ENCODE measurements around the gene MAN2A2. TPM values are rescaled to one million over a fixed set of nuclear protein-coding genes. Genes with fewer than 3 reads are reported as not detected.
A peak's percentile ranks its signal among the peaks of the same experiment; 100 is the strongest.

Gene MAN2A2
- total and polyA plus RNA-seq, 9 of the 15 experiments (the other 6 are each of a cell fraction or from before 2014, with no cell fraction given) = 7.3 to 151 (median 43.4) TPM

DNA sequence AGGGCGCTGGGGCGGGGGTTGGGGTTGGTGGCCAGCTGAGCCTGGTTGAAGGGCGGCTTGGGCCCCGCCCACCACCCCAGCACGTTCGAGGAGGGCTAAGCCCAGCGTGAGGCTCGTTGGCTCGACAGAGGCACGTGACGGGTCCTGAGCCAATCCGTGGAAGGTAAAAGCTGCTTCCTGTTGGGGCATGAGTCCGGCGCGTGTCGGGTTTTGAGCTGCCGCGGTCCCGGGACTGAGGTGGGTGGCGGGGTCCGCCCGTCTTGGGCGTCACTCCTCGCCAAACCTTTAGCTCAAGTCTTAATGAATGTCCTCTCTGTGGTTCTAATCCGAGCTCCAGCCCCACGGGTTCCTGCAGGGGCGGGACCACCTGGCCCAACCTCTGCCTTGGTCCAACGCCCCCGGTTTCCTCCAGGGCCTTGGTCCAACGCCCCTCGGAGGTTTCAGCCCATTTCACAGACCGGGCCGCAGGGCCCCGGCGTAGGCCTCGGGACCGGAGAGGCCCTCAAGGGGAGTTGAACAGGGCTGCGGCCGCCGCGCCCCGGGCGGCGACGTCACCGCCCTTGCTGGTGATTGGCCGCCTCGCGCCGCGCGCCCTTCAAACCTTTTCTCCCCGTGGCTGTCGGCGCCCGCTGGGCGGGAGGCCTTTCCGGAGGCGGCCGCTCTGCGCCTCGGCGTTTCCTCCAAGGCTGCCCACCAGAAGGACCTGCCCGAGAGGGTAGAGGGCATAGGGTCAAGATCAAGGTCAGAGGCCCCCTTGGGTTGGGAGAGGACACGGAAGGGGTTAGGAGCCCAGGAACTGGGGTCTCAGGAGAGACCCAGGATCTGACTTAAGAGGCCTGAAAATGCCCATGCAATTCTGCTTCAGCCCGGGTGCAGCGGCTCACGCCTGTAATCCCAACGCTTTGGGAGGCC, 51.9 kb downstream of the MAN2A2 start, which contains the start of gene RCCD1 (continued):
- TF ChIP-seq FOXA1 (IDR thresholded peaks at IDR 0.05; ENCODE audit: borderline replicate concordance) = no peak
- peak; percentile 95 for TF ChIP-seq CBX1 (IDR thresholded peaks at IDR 0.05; ENCODE audit: low read depth)
- TF ChIP-seq PHF8 (IDR thresholded peaks at IDR 0.05; ENCODE audit: borderline replicate concordance, low read length) = peak; percentile 91; the same call in 1 of the 2 replicates
- TF ChIP-seq MECOM (CRISPR knock-in tag; IDR thresholded peaks at IDR 0.05) = 0 out of 2 replicates have a peak, but pooled peaks have one; percentile 35
- peak; percentile 83 for TF ChIP-seq ZNF717 (CRISPR knock-in tag; IDR thresholded peaks at IDR 0.05)
- TF ChIP-seq KDM1A (IDR thresholded peaks at IDR 0.05) = peak; percentile 37 to 80; a peak in 3 of 4 replicates
- peak; percentile 95 for TF ChIP-seq L3MBTL2 (IDR thresholded peaks at IDR 0.05)
- TF ChIP-seq, protein P1, sequence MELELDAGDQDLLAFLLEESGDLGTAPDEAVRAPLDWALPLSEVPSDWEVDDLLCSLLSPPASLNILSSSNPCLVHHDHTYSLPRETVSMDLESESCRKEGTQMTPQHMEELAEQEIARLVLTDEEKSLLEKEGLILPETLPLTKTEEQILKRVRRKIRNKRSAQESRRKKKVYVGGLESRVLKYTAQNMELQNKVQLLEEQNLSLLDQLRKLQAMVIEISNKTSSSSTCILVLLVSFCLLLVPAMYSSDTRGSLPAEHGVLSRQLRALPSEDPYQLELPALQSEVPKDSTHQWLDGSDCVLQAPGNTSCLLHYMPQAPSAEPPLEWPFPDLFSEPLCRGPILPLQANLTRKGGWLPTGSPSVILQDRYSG (tag; conservative IDR thresholded peaks at IDR 0.05; ENCODE audit: low read depth) = 0 out of 2 replicates have a peak, but pooled peaks have one; percentile 17
- TF ChIP-seq KLF6 (CRISPR knock-in tag; IDR thresholded peaks at IDR 0.05; ENCODE audit: borderline replicate concordance) = peak; percentile 85
- peak; percentile 71 for TF ChIP-seq ETV1 (tag; conservative IDR thresholded peaks at IDR 0.05; ENCODE audit: low read depth)
- TF ChIP-seq ZNF408 (CRISPR knock-in tag; IDR thresholded peaks at IDR 0.05; ENCODE audit: low read depth) = no peak
- TF ChIP-seq MBD2 (IDR thresholded peaks at IDR 0.05; ENCODE audit: borderline replicate concordance, low read depth) = peak; percentile 73
- TF ChIP-seq ZNF644 (tag; IDR thresholded peaks at IDR 0.05; ENCODE audit: low read depth) = 0 out of 2 replicates have a peak, but pooled peaks have one; percentile 66
- no peak for TF ChIP-seq ZC3H11A (IDR thresholded peaks at IDR 0.05; ENCODE audit: low read depth, low read length)
- TF ChIP-seq CBFB (CRISPR knock-in tag; IDR thresholded peaks at IDR 0.05) = peak; percentile 90
- TF ChIP-seq, protein P2, sequence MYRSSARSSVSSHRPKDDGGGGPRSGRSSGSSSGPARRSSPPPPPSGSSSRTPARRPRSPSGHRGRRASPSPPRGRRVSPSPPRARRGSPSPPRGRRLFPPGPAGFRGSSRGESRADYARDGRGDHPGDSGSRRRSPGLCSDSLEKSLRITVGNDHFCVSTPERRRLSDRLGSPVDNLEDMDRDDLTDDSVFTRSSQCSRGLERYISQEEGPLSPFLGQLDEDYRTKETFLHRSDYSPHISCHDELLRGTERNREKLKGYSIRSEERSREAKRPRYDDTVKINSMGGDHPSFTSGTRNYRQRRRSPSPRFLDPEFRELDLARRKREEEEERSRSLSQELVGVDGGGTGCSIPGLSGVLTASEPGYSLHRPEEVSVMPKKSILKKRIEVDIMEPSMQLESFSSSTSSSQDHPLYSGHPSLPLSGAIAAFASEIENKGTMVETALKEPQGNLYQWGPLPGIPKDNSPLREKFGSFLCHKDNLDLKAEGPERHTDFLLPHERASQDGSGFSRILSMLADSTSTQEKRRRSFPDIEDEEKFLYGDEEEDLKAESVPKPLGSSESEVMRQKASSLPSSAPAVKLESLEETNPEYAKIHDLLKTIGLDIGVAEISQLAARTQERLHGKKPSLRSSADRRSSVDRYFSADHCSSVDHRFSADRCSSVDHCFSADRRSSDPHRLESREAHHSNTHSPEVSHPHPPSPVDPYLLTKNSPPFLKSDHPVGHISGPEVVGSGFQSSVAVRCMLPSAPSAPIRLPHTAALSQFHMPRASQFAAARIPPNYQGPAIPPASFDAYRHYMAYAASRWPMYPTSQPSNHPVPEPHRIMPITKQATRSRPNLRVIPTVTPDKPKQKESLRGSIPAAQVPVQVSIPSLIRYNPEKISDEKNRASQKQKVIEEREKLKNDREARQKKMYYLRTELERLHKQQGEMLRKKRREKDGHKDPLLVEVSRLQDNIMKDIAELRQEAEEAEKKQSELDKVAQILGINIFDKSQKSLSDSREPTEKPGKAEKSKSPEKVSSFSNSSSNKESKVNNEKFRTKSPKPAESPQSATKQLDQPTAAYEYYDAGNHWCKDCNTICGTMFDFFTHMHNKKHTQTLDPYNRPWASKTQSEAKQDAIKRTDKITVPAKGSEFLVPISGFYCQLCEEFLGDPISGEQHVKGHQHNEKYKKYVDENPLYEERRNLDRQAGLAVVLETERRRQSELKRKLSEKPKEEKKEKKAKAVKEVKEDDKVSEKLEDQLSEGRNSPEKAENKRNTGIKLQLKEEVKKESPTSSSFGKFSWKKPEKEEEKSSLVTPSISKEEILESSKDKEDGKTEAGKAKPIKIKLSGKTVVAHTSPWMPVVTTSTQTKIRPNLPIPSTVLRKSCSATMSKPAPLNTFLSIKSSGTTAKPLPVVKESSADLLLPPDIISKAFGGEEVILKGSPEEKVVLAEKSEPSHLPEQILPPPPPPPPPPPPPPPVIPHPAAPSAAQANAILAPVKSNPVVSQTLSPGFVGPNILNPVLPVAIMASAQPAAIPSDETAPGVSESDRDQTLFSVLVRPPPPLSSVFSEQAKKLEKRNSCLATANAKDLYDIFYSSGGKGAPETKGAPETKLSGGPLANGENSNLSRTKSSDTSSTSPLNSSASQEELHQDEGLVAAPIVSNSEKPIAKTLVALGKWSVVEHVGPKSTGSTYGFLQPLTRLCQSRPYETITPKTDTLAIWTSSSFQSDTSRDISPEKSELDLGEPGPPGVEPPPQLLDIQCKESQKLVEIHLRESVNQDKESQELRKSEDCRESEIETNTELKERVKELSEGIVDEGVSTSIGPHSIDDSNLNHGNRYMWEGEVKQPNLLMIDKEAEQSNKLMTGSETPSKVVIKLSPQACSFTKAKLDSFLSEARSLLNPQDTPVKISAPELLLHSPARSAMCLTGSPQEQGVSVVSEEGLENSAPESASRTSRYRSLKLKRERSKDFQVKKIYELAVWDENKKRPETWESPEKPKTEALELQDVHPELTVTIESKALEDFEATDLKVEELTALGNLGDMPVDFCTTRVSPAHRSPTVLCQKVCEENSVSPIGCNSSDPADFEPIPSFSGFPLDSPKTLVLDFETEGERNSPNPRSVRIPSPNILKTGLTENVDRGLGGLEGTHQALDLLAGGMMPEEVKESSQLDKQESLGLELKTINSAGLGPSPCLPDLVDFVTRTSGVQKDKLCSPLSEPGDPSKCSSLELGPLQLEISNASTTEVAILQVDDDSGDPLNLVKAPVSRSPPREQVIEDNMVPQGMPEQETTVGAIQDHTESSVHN (IDR thresholded peaks at IDR 0.05; ENCODE audit: borderline replicate concordance in 1 of 2, low read depth in 1 of 2) = no peak
- TF ChIP-seq SREBF1 (IDR thresholded peaks at IDR 0.05; ENCODE audit: borderline replicate concordance, low read depth, low read length) = no peak
- TF ChIP-seq KAT7 (CRISPR knock-in tag; IDR thresholded peaks at IDR 0.05; ENCODE audit: borderline replicate concordance) = peak; percentile 98; the same call in 1 of the 2 replicates
